PC-3 (cell line): Measurements from ENCODE around the gene CNTN1. TPM values are rescaled to one million over a fixed set of nuclear protein-coding genes. Genes with fewer than 3 reads are reported as not detected.

Source experiments
- ATAC-seq: fragments of 200-7000 bp; cut with Tn5 transposase; 2 replicates; pipeline ENCODE4 v1.9.1; 2020; ENCODE audit warnings: mild to moderate bottlenecking, moderate library complexity
- BruUV-seq: library from RNA; stranded (reverse); fragments of 400-500 nt; replicated peaks from 2 replicates; lab custom pipeline; 2021; lab: Mats Ljungman, UMichigan
- CTCF ChIA-PET: fragments of 300-600 bp; sonication (Branson Sonifier 250); formaldehyde crosslinking; loops from one replicate; lab custom pipeline; 2022; ENCODE audit warnings: antibody characterized with exemption; lab: Charles Lee
- POLR2A ChIA-PET: fragments of 300-600 bp; sonication (Branson Sonifier 250); formaldehyde crosslinking; loops from one replicate; lab custom pipeline; 2022; ENCODE audit warnings: antibody characterized with exemption; ENCODE audit not compliant: unreplicated experiment; lab: Charles Lee
- DNase-seq: peaks from one replicate; pipeline ENCODE4 v3.0.0-alpha.2; 2015
- H2AFZ ChIP-seq: fragments of 300-600 bp; sonication (generic); 2 replicates; pipeline ENCODE4 v1.6.0; 2016; ENCODE audit warnings: antibody characterized with exemption, low read length
- H3F3A ChIP-seq: fragments of 300-600 bp; sonication (generic); one replicate; pipeline ENCODE4 v1.6.0; 2017; ENCODE audit warnings: antibody characterized with exemption, low read length, control low read depth, mild to moderate bottlenecking; ENCODE audit not compliant: unreplicated experiment
- H3K27ac ChIP-seq: fragments of 300-600 bp; sonication (generic); 2 replicates; pipeline ENCODE4 v1.5.1; 2016; ENCODE audit warnings: mild to moderate bottlenecking, low read length
- H3K27me3 ChIP-seq: fragments of 300-600 bp; sonication (generic); 2 replicates; pipeline ENCODE4 v1.6.1; 2016; ENCODE audit warnings: low read length, mixed read lengths
- H3K36me3 ChIP-seq: fragments of 300-600 bp; sonication (generic); 2 replicates; pipeline ENCODE4 v1.6.1; 2016; ENCODE audit warnings: low read depth, mixed run types, low read length, mixed read lengths
- H3K4me1 ChIP-seq: fragments of 300-600 bp; sonication (generic); 2 replicates; pipeline ENCODE4 v1.5.1; 2016; ENCODE audit warnings: low read length; ENCODE audit not compliant: insufficient read depth
- H3K4me2 ChIP-seq: fragments of 300-600 bp; sonication (generic); 2 replicates; pipeline ENCODE4 v1.6.0; 2016; ENCODE audit warnings: low read length
- H3K4me3 ChIP-seq: fragments of 300-600 bp; sonication (generic); 2 replicates; pipeline ENCODE4 v1.5.1; 2016; ENCODE audit warnings: mild to moderate bottlenecking, low read length, mixed read lengths
- H3K79me2 ChIP-seq: fragments of 300-600 bp; sonication (generic); 2 replicates; pipeline ENCODE4 v1.6.1; 2017; ENCODE audit warnings: low read length, mixed read lengths
- H3K9ac ChIP-seq: fragments of 300-600 bp; sonication (generic); 2 replicates; pipeline ENCODE4 v1.6.0; 2016; ENCODE audit warnings: mild to moderate bottlenecking, low read length
- H3K9me2 ChIP-seq: fragments of 300-600 bp; sonication (generic); replicated peaks from 2 replicates; pipeline ENCODE4 v1.6.1; 2016; ENCODE audit warnings: mixed run types, low read length, mixed read lengths
- H3K9me3 ChIP-seq: fragments of 300-600 bp; sonication (generic); 2 replicates; pipeline ENCODE4 v1.6.1; 2016; ENCODE audit warnings: low read length, mixed read lengths
- H4K20me1 ChIP-seq: fragments of 300-600 bp; sonication (generic); 2 replicates; pipeline ENCODE4 v1.6.1; 2016; ENCODE audit warnings: low read length, mixed read lengths
- CTCF ChIP-seq: fragments of 300-600 bp; sonication (generic); conservative IDR thresholded peaks from 2 replicates; pipeline ENCODE4 v1.5.1; 2017; ENCODE audit warnings: antibody characterized with exemption, low read depth, mild to moderate bottlenecking, low read length
- EZH2 ChIP-seq: fragments of 300-600 bp; sonication (generic); IDR thresholded peaks from one replicate; pipeline ENCODE4 v1.6.1; 2017; ENCODE audit warnings: antibody characterized with exemption, mild to moderate bottlenecking, low read length; ENCODE audit not compliant: unreplicated experiment
- EZH2phosphoT487 ChIP-seq: fragments of 300-600 bp; sonication (generic); IDR thresholded peaks from 2 replicates; pipeline ENCODE4 v1.6.1; 2018; ENCODE audit warnings: mild to moderate bottlenecking, antibody characterized with exemption, low read length, borderline replicate concordance
- intact Hi-C: fragments of 100-400 bp; cut with micrococcal nuclease; formaldehyde crosslinking; loops from 2 replicates; pipeline ENCODE4 v1.9.0; 2023
- total RNA-seq: library from RNA; depleted of rRNA; stranded (reverse); fragments of >200 nt; gene quantifications from 2 replicates; pipeline ENCODE4 v1.2.3, GENCODE V29; 2014

CNTN1 gene
- total RNA-seq, 1 experiment from 2014 or later, result not detected

GRCh38 chr12:40996091-40996490 lies 303.9 kb downstream of the CNTN1 start:
- POLR2A ChIA-PET, result no interaction called here
- no peak for TF ChIP-seq EZH2
- TF ChIP-seq EZH2phosphoT487, result no peak
- no peak for TF ChIP-seq CTCF
- Histone ChIP-seq H3K27me3 (no peaks in the 10 kb centered on the region), H3K9me2 (no peaks in the 10 kb centered on the region), H2AFZ (no peak overlapping the region), H3K27ac (no peak overlapping the region), H3K9ac (no peak overlapping the region), H3K36me3 (no peaks in the 10 kb centered on the region), H3K4me1 (no peaks in the 10 kb centered on the region), H3K9me3 (no peaks in the 10 kb centered on the region), H3K4me2 (no peak overlapping the region), H4K20me1 (no peaks in the 10 kb centered on the region), H3K79me2 (no peaks in the 10 kb centered on the region), H3K4me3 (no peak overlapping the region), H3F3A (no peaks in the 10 kb centered on the region)
- ATAC-seq (no peak), DNase-seq (no peak)
- intact Hi-C loops, result no loop called here
- CTCF ChIA-PET, result no interaction called here
- no TSS peak for BruUV-seq

- H3K9me3 ChIP-seq, result no peaks in the 10 kb centered on the region
- intact Hi-C loops, result no loop called here
- CTCF ChIA-PET, result no interaction called here
- H3K36me3 ChIP-seq, result no peaks in the 10 kb centered on the region
- no peak overlapping the region for H3K4me2 ChIP-seq
- ATAC-seq, result no peak
- H2AFZ ChIP-seq, result no peak overlapping the region
- no peak overlapping the region for H3K4me3 ChIP-seq
- no peaks in the 10 kb centered on the region for H4K20me1 ChIP-seq
- no peak overlapping the region for H3K9ac ChIP-seq
- POLR2A ChIA-PET, result no interaction called here
- DNase-seq, result no peak
- no peaks in the 10 kb centered on the region for H3F3A ChIP-seq
- no peak overlapping the region for H3K27ac ChIP-seq
- H3K27me3 ChIP-seq, result no peaks in the 10 kb centered on the region
- no peaks in the 10 kb centered on the region for H3K9me2 ChIP-seq
- no peak for TF ChIP-seq EZH2phosphoT487
- no peak for TF ChIP-seq CTCF
- TF ChIP-seq EZH2, result no peak
- H3K4me1 ChIP-seq, result no peaks in the 10 kb centered on the region
- no peaks in the 10 kb centered on the region for H3K79me2 ChIP-seq
- no TSS peak for BruUV-seq
These were observed 307.0 kb downstream of the CNTN1 start for GRCh38 chr12:40999210-40999609.

- no peaks in the 10 kb centered on the region for H3K4me1 ChIP-seq
- BruUV-seq, result no TSS peak
- H3K4me3 ChIP-seq, result no peak overlapping the region
- H3K9ac ChIP-seq, result no peak overlapping the region
- no peaks in the 10 kb centered on the region; the same call in 1 of the 2 replicates for H3K36me3 ChIP-seq
- POLR2A ChIA-PET, result no interaction called here
- TF ChIP-seq EZH2 (no peak), CTCF (no peak), EZH2phosphoT487 (no peak)
- H3K27ac ChIP-seq, result no peak overlapping the region
- no peaks in the 10 kb centered on the region for H3K9me2 ChIP-seq
- CTCF ChIA-PET, result no interaction called here
- no peaks in the 10 kb centered on the region for H3K27me3 ChIP-seq
- no peak overlapping the region for H3K4me2 ChIP-seq
- DNase-seq (no peak), ATAC-seq (no peak)
- peaks cover 30% of the 10 kb centered on the region; the same call in 1 of the 2 replicates for H3K9me3 ChIP-seq
- H4K20me1 ChIP-seq, result no peaks in the 10 kb centered on the region
- H3K79me2 ChIP-seq, result no peaks in the 10 kb centered on the region
- no peaks in the 10 kb centered on the region for H3F3A ChIP-seq
- intact Hi-C loops, result no loop called here
- H2AFZ ChIP-seq, result no peak overlapping the region
These were observed 316.2 kb downstream of the CNTN1 start for GRCh38 chr12:41008472-41008871.
